GM18517 (cell line): ENCODE measurements around the gene HSF4.

Experiments
- ATAC-seq: cut with Tn5 transposase; IDR thresholded peaks from one replicate; pipeline ENCODE4 v1.9.1; 2021; ENCODE audit warnings: mild to moderate bottlenecking, moderate library complexity; ENCODE audit not compliant: unreplicated experiment

HSF4 gene

DNA sequence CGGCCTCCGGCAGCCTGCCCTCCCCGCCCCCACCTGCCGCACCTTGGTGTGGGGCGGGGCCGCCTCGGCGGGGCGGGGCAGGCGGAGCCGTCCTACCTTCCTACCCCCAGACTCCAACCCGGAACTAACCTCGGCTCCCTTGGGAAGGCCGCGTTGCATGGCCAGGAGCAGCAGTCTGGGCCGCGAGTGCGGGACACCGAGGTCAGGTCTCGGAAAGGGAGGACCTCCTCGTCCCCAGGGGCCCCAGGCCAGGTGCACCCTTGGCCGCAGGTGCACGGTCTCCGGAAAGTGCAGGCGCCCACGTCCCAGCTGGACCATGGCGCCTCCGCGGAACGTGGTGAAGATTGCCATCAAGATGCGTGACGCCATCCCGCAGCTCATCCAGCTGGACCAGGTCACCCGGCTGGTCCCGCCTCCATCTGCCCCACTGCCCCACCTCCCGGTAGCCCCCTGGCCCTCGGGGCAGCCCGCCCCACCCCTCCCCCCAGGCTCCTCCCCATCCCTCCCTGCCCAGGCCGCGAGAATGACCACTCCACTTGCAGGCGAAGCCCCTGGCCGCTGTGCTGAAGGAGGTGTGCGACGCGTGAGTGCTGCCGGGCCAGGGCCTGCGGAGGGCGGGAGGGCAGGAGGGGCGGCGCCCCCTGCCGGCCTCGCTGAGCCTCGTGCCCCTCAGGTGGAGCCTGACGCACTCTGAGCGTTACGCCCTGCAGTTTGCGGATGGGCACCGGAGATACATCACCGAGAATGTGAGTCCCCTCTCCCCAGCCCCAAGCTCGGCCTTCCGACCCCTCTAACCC is 34.7 kb downstream of the HSF4 start, which contains the start of gene ELMO3:
Gene ELMO3 (plus strand): TSS at position 121 of the 797 bp plus-strand sequence. CDS start 196 bp downstream, at position 317.
- no peak for ATAC-seq

DNA sequence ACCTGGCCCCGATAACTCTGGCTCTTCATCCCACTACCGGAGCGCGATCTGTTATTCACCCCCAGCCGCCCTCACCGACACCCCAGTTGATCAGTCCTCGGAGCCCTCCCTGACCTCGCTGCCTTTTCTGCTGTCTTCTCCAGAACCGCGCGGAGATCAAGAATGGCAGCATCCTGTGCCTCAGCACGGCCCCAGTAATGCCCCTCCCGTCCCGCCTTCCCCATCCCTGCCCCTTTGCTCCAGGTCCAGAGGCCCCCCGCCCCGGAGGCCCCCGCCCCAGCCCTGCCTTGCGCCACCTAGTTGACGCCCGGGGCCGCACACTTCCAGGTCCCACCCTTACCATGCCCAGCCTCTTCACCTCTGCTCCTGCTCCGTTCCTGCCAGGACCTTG is 35.3 kb downstream of the HSF4 start:
- ATAC-seq, result no peak

DNA sequence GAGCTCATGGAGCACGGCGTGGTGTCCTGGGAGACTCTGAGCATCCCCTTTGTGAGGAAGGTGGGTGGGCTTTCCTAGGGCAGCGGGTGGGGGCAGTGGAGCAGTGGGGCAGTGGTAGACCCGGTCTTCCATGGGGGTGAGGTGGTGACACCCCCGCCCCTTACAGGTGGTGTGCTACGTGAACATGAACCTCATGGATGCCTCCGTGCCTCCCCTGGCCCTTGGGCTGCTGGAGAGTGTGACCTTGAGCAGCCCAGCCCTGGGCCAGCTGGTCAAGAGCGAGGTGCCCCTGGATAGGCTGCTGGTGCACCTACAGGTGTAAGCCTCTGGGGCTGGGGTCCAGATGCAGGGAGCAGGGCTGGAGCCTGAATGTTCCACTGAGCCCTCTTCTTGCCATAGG is 35.9 kb downstream of the HSF4 start:
- ATAC-seq, result no peak

DNA sequence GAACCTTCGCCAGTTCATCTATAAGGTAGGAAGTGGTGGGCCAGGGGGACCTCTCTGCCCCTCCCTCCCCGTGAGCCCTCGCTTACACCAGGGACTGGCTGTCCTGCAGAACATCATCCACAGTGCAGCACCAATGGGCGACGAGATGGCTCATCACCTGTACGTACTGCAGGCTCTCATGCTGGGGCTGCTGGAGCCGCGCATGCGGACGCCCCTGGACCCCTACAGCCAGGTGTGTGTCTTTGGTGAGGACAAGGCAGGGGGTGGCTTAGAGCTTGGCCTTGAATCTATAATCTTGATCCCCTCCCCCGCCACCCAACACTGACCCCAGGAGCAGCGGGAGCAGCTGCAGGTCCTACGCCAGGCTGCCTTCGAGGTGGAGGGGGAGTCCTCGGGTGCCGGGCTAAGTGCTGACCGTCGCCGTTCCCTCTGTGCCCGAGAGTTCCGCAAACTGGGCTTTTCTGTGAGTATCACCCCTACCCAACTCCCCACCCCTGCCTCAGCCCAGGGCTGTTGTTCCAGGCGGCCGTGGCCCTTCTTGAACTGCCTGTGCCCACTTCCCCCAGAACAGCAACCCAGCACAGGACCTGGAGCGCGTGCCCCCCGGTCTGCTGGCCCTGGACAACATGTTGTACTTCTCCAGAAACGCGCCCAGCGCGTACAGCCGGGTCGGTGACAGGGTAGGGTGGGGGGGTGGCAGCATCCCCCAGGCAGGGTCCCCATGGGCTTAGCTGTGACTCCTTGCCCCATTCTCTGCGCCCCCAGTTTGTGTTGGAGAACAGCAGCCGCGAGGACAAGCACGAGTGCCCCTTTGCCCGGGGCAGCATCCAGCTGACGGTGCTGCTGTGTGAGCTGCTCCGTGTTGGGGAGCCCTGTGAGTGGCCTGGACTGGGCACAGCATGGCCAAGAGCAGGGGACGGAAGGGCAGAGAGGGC is 37.1 kb downstream of the HSF4 start:
- no peak for ATAC-seq

GRCh38 chr16:67202426-67202825 is 37.9 kb downstream of the HSF4 start:
- no peak for ATAC-seq

DNA sequence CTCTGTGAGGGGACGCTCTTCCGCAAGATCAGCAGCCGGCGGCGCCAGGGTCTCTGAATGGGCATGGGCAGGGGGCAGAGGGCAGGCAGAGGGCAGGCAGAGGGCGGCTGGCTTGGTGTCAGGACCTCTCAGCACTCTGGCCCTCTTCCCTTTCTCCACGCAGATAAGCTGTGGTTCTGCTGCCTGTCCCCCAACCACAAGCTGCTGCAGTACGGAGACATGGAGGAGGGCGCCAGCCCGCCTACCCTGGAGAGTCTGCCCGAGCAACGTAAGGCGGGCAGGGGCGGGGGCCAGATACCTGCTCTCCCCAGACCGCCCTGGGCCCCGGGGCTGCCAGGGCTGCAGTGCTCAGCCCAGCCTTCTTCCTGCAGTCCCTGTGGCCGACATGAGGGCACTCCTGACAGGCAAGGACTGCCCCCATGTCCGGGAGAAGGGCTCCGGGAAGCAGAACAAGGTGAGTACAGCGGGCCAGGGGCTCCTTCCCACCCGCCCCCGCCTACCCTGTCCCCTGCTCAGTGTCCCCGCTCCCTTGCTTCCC is 38.5 kb downstream of the HSF4 start:
- no peak for ATAC-seq

DNA sequence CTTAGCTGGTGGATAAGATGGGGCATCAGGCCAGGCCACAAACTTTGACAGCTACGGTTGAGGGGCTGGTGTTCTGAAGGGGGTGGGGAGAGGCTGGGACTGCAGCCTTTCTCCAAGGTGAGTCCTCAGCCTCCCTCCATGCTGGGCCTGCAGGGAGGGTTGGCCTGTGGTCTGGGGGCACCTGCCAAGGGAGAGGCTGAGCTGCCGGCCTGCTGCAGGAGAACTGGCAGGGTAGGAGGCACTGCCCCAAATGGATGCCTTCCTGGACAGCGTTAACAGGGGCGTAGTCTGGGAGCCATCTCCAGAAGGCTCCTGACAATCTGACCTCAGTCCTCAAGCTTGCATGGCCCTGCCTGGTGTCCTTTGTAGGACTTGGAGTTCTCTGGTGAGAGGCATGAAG is 39.5 kb downstream of the HSF4 start:
- no peak for ATAC-seq

GRCh38 chr16:67206129-67206837 is 41.7 kb downstream of the HSF4 start:
- ATAC-seq, result no peak

- no peak for ATAC-seq
These were observed 42.3 kb downstream of the HSF4 start for GRCh38 chr16:67206838-67207248.

GRCh38 chr16:67207249-67208091 is 42.9 kb downstream of the HSF4 start:
- no peak for ATAC-seq

DNA sequence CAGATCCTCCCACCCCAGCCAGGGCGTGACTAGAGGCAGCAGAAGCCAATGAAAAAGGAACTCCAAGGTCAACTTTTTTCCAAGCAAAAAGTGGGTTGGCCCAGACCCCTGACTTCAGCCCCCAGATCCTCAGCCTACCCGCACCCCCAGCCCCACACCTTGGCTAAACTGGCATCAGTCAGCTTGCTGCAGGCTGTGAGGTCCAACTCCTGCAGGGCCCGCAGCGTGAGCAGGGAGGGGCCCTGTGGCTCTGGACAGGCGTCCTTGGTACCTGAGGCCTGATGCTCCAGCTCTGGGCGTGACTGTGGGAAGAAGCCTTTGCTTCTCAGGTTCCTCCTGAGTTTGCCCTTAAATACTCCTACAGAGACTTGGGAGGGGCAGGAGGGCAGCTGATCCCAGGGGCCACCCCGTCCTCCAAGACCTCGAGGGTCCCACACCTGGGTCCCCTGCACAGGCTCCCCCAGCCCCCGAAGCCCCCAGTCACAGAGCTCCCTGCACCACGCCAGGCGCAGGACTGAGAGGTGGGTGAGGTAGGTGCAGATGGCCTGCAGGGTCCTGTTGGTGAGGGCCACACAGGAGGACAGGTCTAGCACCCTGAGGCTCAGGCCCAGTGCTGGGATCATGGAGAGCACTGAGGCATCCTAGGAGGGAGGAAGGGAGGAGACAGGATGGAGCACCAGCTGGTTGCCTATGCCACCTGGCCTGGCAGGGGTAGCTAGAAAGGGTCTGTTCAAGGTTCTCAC is 43.8 kb downstream of the HSF4 start:
- ATAC-seq, result no peak

GRCh38 chr16:67209565-67209964 is 45.0 kb downstream of the HSF4 start:
- ATAC-seq, result no peak

- ATAC-seq, result no peak
These were observed 45.8 kb downstream of the HSF4 start for GRCh38 chr16:67210069-67210937.

DNA sequence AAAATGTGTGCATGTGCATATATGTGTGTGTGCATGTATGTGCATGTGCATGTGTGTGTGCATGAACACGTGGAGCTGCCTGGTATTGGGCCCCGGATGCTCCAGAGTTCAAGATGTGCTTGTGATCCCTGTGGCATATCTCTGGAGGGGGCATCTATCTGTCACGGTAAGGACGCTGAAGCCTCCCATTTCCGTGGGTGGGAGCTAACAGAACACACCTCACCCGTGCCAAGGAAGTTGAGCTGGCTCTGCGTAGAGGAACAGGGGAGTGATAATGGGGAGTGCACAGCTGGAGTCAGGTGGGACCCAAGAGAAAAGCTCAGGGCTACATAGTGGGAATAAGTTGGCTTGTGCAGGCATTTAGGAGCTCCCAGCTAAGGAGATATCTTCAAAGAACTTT is 47.1 kb downstream of the HSF4 start:
- no peak for ATAC-seq

DNA sequence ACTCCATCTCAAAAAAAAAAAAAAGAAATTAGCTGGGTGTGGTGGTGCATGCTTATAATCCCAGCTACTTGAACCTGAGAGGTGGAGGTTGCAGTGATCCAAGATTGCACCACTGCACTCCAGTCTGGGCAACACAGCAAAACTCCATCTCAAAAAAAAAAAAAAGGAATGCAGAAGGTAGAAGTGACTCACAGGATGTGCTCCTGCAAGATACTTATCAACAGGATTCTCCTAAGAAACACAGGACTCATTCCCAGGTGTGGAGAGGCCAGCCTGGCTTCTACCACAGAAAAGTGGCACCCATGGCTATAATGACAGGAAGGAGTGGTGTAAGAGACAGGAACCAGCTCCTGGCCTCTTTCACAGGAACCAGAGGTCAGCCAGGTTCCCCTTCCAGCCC is 48.2 kb downstream of the HSF4 start:
- ATAC-seq, result no peak

DNA sequence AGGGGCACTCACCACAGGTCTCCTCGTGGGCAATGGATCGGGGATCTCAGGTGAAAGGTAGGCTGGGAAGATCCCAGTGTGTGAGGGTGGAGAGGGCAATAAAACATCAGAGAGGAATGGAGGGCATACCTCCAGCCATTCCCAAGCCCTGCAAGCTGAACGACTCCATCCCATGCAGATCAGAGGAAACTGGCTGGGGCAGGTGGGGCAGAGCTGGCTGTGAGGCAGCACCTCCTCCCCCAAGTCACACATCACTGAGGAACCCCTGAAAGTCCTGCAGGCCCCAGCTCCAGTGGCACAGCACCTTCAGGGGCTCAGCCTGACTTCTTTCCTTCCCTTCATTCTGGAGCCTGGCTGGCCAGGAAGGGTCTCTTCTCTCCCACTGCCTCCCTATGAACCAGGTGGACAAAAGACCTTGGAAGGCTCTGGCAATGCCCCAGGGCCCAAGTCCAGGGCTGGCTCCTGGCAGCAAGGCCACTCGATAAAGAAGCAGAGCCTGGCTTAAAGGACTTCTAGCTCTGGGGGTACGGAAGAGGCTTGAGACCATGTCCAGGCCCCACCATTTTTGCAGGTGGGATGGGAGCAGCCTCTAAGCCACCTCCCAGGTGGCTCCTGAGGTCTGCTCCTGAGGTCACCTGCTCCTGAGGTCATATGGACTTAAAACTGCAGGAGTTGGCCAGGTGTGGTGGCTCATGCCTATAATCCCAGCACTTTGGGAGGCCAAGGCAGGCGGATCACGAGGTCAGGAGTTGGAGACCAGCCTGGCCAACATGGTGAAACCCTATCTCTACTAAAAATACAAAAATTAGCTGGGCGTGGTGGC is 48.9 kb downstream of the HSF4 start:
- no peak for ATAC-seq

- ATAC-seq, result no peak
These were observed 51.2 kb downstream of the HSF4 start for GRCh38 chr16:67215706-67216105.
